Choroid plexus epithelial cell (primary cell): ENCODE data around the gene PMF1.

Experiments used
- DNase-seq: peaks from one replicate; pipeline ENCODE4 v3.0.0-alpha.2; 2010; ENCODE audit warnings: low read depth
- H3K4me3 ChIP-seq: 2 replicates; pipeline ENCODE4 v1.5.1; 2011; ENCODE audit warnings: low read depth, mild to moderate bottlenecking, control low read depth, low read length, moderate library complexity
- CTCF ChIP-seq: conservative IDR thresholded peaks from 2 replicates; pipeline ENCODE4 v1.5.1; 2011; ENCODE audit warnings: low read depth, mild to moderate bottlenecking, control low read depth, inconsistent platforms, low read length, moderate library complexity

The PMF1 gene

DNA sequence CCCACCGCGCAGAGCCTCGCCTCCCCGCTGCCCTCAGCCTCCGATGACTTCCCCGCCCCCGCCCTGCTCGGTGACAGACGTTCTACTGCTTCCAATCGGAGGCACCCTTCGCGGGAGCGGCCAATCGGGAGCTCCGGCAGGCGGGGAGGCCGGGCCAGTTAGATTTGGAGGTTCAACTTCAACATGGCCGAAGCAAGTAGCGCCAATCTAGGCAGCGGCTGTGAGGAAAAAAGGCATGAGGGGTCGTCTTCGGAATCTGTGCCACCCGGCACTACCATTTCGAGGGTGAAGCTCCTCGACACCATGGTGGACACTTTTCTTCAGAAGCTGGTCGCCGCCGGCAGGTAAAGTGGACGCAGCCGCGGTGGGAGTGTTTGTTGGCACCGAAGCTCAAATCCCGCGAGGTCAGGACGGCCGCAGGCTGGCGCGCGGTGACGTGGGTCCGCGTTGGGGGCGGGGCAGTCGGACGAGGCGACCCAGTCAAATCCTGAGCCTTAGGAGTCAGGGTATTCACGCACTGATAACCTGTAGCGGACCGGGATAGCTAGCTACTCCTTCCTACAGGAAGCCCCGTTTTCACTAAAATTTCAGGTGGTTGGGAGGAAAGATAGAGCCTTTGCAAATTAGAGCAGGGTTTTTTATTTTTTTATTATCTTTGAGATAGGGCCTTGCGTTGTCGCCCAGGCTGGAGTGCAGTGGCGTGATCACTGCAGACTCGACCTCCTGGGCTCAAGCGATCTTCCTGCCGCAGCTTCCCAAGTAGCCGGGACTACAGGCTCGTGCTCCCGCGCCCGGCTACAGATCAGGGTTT lies at the start of gene PMF1:
Gene PMF1 (plus strand): TSS at position 175 of the 811 bp plus-strand sequence. CDS start 9 bp downstream, at position 184.
- peak; percentile 1 for TF ChIP-seq CTCF

DNA sequence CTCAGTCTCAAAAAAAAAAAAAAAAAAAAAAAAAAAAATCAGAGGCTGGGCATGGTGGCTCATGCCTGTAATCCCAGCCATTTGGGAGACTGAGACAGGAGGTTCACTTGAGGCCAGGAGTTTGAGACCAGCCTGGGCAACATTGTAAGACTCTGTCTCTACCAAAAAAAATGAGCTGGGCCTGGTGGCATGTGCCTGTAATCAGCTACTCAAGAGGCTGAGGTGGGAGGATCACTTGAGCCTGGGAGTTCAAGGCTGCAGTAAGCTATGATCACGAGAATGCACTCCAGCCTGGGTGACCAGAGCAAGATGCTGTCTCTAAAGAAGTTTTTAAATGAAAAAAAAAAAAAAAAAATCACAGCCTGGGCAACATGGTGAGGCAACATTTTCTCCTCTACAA lies 49.1 kb upstream of the PMF1 start:
- TF ChIP-seq CTCF, result no peak
- no peak overlapping the region for H3K4me3 ChIP-seq
- DNase-seq, result no peak

More for the DNA sequence above, at the start of gene PMF1:
- peak within 1 kb of the TSS; percentile 74 for H3K4me3 ChIP-seq
- DNase-seq, result peak; percentile 97

DNA sequence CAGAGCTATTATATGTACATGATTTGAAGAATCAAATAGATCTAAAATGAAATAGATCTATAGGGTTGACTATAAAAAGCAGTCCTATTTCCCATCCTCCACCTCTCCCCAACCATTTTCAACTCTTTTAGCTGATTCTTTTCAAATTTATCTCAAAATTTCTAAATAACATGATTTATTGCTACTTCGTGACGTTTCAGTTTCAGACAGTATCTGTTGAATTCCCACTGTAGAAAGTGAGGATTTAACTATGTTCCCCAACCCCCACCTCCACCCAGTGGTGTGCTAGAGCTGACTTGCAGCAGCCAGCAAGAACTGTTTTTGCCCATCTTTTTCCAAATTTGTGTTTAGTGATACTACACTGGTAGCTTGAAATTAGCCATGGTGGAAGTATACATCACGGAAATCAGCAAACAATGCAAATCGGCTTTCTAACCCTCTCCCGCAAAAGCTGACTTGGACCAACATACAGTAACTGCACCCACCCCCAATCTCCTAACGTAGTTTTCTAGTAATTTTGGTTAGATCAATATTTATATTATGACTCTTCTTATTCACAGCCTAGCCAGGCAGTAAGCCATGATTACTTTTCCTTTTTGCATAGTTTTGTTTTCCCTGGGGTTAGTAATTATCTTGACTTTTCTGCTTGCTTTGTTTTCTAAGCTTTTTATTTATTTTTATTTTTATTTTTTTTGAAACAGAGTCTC lies 48.5 kb upstream of the PMF1 start:
- DNase-seq, result no peak
- no peak for TF ChIP-seq CTCF
- no peak overlapping the region for H3K4me3 ChIP-seq

DNA sequence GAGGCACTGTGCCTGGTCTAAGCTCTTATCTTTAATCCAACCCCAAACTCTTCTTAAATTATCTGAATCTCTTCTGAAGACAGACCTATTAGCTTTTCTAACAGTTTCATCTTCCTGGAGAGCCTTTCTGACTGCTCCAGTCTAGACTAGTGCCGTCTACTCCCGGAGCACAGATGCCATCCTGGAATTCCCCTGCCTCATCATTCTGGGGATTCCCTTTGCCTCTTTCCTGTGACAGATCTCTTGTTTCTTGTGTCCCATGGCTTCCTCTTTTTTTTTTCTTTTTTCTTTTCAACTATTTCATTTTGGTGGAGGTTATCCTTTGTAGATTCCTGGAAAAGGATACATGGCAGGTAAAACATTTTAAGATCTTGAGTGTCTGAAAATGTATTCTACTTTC lies 47.7 kb upstream of the PMF1 start:
- DNase-seq, result no peak

GRCh38 chr1:156167536-156167935 lies 45.3 kb upstream of the PMF1 start:
- TF ChIP-seq CTCF, result no peak
- no peak for DNase-seq
- H3K4me3 ChIP-seq, result no peak overlapping the region

More for the DNA sequence above, 47.7 kb upstream of the PMF1 start:
- no peak for TF ChIP-seq CTCF
- no peak overlapping the region for H3K4me3 ChIP-seq

- no peak overlapping the region for H3K4me3 ChIP-seq
- TF ChIP-seq CTCF, result peak; percentile 20
- no peak for DNase-seq
Measured at GRCh38 chr1:156172696-156173470, 39.9 kb upstream of the PMF1 start.
